Ovary (tissue), 3 donors: ENCODE results near the gene USH2A.

ENCODE experiments used
- POLR2A ChIP-seq: fragments of 450-650 bp; IDR thresholded peaks from one replicate; pipeline ENCODE4 v1.6.1; 2017; ENCODE audit warnings: antibody characterized with exemption, mild to moderate bottlenecking, moderate library complexity
- TF ChIP-seq, protein P1 (sequence below), 3 donors: fragments of 450-650 bp in 2 of 3; fragments of 200-600 bp in 1 of 3; IDR thresholded peaks; one replicate each; pipeline versions ENCODE4 v1.5.1 to v1.8.0; 2016 to 2022; ENCODE audit warnings: antibody characterized with exemption in 3 of 3, mild to moderate bottlenecking in 1 of 3
- donor health status: DM: no; HTN: no; CAD: no.

DNA sequence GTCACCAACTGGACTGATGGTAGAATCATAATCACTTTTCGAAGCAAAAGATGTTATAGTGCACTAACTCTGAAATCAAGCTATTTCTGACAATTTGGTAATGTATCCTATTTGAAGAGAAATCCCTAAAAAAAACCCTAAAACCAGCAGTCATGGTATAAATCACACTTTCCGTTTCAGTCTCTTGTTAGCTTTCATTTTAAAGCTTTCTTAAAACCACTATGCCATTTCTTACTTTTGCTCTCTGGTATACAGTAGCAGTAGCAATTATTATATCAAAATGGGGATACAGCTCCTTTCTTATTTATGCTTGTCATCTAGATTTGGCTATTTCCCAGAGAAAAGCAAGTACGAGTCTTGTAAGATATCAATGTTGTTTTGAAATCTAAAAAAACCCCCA lies 532.8 kb downstream of the USH2A start:
- TF ChIP-seq, protein P1, sequence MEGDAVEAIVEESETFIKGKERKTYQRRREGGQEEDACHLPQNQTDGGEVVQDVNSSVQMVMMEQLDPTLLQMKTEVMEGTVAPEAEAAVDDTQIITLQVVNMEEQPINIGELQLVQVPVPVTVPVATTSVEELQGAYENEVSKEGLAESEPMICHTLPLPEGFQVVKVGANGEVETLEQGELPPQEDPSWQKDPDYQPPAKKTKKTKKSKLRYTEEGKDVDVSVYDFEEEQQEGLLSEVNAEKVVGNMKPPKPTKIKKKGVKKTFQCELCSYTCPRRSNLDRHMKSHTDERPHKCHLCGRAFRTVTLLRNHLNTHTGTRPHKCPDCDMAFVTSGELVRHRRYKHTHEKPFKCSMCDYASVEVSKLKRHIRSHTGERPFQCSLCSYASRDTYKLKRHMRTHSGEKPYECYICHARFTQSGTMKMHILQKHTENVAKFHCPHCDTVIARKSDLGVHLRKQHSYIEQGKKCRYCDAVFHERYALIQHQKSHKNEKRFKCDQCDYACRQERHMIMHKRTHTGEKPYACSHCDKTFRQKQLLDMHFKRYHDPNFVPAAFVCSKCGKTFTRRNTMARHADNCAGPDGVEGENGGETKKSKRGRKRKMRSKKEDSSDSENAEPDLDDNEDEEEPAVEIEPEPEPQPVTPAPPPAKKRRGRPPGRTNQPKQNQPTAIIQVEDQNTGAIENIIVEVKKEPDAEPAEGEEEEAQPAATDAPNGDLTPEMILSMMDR (IDR thresholded peaks at IDR 0.05) = no peak
- no peak for TF ChIP-seq POLR2A
